HG03108 (cell line): Measurements from ENCODE around the gene TMEM183A.
"Not testable (repeated sequence)": the region's sequence is repeated elsewhere in the genome, so short reads cannot be mapped to it uniquely, and the experiment has no call there.

Experiments used
- ATAC-seq: cut with Tn5 transposase; IDR thresholded peaks from one replicate; pipeline ENCODE4 v1.9.1; 2021; ENCODE audit warnings: moderate library complexity; ENCODE audit not compliant: unreplicated experiment

Gene TMEM183A

GRCh38 chr1:202986120-202986519 is 21.1 kb upstream of the TMEM183A start:
- ATAC-seq, result not testable (repeated sequence)

DNA sequence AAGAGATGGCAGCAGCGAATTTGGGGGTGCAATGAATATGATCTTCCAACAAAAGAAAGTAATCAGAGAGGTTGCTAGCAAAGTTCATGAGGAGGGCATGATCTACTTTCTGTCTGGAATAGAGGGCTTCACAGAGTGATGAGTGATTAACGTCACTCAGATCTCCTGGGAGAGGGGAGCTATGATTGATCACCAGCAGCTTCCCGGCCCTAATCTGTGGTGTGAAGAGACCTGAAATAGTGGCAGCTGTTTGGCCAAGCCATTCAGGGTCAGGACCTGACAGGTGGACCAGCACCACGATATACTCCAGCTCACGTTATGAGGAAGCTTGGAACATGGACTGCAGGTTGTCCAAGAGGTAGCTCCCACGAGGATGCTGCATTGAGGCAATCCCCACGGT is 19.9 kb upstream of the TMEM183A start:
- no peak for ATAC-seq

GRCh38 chr1:202987922-202988583 is 19.1 kb upstream of the TMEM183A start:
- ATAC-seq, result no peak

DNA sequence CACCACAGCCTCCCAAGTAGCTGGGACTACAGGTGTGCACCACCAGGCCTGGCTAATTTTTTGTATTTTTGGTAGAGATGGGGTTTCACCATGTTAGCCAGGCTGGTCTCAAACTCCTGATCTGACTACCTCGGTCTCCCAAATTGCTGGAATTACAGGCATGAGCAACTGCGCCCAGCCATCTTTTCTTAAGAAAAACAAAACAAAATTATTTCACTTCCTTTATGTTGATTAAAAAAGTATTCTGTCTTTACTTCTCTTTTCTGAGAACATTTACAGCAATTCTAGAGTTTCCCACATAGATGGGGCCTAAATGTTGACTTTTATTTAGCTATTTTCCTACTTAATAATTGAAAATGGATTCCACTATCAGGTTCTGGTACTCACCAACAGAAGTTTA is 17.3 kb upstream of the TMEM183A start:
- no peak for ATAC-seq

DNA sequence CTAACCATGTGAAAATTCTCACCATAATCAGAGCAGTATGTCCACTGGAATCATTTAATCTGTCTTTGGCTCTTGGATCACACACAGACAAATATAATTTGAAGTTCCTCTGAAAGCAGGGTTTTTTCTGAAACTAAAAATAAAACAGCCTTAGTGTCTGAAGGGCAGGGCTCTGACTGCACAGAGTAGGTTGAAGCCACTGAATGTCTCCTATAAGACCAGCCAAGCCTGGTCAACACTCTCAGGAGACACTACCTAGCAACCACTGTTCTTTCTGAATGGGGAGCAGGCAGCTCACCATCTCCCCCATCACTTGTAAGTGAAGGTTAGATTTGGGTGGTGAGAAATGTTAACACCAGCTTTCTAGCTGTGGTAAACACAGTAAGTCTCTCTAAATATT is 16.1 kb upstream of the TMEM183A start:
- ATAC-seq, result no peak

GRCh38 chr1:202994756-202995155 is 12.4 kb upstream of the TMEM183A start:
- no peak for ATAC-seq

- ATAC-seq, result no peak
These were observed 8.1 kb upstream of the TMEM183A start for GRCh38 chr1:202998836-202999750.

- ATAC-seq, result no peak
These were observed 6.8 kb upstream of the TMEM183A start for GRCh38 chr1:203000217-203000944.

DNA sequence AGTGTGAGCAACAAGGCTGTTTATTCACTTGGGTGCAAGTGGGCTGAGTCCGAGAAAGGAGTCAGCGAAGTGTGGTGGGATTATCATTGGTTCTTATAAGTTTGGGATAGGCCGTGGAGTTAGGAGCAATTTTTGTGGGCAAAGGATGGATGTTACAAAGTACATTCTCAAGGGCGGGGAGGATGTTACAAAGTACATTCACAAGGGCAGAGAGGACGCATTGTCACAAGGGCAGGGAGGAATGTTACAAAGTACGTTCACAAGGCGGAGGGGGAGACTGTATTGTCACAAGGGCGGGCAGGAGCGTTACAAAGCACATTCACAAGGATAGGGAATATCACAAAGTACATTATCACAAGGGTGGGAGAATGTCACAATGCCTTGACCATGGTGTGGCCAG is 5.2 kb upstream of the TMEM183A start:
- no peak for ATAC-seq

- ATAC-seq, result no peak
These were observed 4.2 kb upstream of the TMEM183A start for GRCh38 chr1:203002951-203003350.

DNA sequence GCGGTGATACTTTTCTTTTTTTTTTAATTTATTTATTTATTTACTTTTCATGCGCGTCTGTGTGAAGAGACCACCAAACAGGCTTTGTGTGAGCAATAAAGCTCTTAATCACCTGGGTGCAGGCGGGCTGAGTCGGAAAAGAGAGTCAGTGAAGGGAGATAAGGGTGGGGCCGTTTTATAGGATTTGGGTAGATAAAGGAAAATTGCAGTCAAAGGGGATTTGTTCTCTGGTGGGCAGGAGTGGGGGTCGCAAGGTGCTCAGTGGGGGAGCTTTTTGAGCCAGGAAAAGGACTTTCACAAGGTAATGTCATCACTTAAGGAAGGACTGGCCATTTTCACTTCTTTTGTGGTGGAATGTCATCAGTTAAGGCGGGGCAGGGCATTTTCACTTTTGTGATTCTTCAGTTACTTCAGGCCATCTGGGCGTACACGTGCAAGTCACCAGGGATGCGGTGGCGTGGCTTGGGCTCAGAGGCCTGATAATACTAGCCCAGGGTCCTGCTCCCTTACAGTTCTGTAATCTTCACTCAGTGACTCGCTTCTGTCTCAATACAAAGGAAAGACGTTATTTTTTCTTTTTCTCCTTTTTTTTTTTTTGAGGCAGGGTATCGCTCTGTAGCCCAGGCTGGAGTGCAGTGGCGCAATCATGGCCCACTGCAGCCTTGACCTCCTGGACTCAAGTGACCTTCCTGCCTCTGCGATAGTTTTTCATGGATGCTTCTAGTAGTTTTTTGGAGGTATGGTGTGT is 1.6 kb upstream of the TMEM183A start:
- ATAC-seq, result not testable (repeated sequence)

GRCh38 chr1:203009185-203009584 is 2.0 kb downstream of the TMEM183A start:
- ATAC-seq, result no peak

GRCh38 chr1:203011582-203011981 is 4.4 kb downstream of the TMEM183A start:
- no peak for ATAC-seq

DNA sequence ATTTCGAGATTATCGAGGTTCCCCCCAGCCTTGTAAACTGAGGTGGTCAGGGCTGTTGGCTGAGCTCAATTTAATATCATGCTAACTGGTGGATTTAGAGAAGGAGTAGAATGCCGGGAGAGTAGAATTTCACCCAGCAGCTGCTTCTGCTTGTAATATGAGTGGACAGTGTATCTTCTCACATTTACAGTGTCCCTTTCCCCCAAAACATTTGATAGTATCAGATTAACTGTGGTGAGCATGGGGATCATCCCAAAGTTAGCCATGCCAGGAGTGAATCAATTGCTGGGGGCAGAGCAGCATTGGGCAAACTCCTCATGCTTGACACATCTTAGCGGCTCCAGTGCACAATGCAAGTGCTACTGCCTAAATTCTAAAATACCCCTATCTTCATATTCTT is 9.9 kb downstream of the TMEM183A start:
- ATAC-seq, result no peak

DNA sequence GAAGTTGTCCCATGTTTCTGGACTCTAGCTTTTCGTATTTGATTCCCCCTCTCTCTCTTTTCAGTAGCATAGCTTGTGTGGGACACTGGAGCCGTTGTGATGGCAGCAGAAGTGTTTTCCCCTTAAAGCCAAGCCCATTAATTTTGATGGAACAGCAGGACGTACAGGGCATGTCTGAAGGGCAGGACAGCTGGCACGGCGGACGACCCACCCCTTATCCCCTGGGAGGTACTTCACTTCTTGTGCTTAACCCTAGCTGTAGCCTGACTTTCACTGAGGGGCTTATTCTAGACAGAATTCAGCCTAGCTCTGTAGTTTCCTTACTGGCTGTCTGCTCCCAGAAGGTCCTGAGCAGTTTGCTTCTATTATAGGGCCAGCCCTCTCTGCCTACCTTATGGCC is 10.5 kb downstream of the TMEM183A start:
- ATAC-seq, result no peak

DNA sequence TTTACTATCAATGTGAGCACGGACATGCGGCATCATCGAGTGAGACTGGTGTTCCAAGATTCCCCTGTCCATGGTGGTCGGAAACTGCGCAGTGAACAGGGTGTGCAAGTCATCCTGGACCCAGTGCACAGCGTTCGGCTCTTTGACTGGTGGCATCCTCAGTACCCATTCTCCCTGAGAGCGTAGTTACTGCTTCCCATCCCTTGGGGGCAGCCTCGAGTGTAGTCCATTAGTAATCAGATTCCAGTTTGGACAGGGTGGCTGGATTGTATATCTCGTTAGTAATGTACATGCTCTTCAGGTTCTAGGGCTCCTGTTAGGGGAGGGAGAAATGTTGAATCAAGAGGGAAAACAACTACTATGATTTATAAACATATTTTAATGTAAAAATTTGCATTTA is 15.7 kb downstream of the TMEM183A start:
- ATAC-seq, result not testable (repeated sequence)

- no peak for ATAC-seq
These were observed 18.5 kb downstream of the TMEM183A start for GRCh38 chr1:203025686-203026030.

- peak; percentile 68 for ATAC-seq
These were observed 19.0 kb downstream of the TMEM183A start, which contains the start of gene PPFIA4 for GRCh38 chr1:203026031-203026665. Gene PPFIA4, plus strand, starts transcription at chr1:203026491. Its CDS starts 12,518 bp downstream, at chr1:203039009.

- ATAC-seq, result peak; percentile 20
These were observed 19.8 kb downstream of the TMEM183A start for GRCh38 chr1:203026666-203027663.
